ENCODE data around the gene WBP1.
A peak's percentile ranks its signal among the peaks of the same experiment; 100 is the strongest.
"Not testable (repeated sequence)": the region's sequence is repeated elsewhere in the genome, so short reads cannot be mapped to it uniquely, and the experiment has no call there.

WBP1 gene

GRCh38 chr2:74428675-74429074 is 29.6 kb upstream of the WBP1 start:
- FAIRE-seq: no peak

DNA sequence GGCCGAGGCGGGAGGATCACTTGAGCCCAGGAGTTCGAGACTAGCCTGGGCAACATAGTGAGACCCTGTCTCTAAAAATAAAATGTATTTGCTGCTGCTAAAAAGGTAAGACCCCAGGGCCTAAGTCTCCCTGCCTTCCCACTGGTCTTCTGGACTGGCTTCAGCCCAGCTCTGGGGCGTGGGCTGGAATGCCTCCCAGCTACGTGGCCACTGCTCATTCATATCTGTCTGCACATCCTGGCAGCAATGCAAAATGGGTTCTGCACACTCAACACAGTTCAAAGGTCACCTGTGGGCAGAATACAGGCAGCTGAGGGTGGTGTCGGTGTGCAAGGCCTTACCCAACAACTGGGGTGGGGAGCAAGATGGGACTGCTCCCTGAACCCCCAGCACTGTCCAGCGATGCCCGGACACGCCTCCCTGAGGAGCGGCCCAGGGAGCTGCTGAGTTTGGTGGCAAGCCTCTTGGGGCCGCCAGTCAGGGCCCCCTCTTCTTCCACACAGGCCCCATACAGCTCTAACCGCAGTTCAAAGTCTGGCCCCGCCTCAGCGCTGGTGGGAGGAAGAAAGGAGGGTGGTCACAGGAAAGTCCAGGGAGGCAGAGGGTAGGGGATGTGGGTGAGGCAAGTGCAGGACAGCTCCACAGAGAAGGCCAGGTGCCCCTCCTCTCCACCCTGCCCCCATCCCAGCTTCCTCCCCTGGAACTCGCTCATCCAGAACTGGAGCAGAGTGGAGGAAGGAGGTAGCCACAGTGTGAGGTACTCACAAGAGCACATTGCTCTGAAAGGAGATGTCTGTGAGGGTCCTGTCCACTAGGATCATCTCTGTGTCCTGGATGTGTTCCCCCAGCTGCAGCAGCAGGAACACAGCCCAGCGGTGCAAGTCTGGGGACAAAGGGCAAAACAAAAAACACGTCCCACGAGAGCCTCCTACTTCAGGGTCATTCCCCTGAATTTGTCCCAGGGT is 28.5 kb upstream of the WBP1 start:
- no peak for FAIRE-seq

GRCh38 chr2:74430502-74430901 is 27.7 kb upstream of the WBP1 start:
- FAIRE-seq: no peak

DNA sequence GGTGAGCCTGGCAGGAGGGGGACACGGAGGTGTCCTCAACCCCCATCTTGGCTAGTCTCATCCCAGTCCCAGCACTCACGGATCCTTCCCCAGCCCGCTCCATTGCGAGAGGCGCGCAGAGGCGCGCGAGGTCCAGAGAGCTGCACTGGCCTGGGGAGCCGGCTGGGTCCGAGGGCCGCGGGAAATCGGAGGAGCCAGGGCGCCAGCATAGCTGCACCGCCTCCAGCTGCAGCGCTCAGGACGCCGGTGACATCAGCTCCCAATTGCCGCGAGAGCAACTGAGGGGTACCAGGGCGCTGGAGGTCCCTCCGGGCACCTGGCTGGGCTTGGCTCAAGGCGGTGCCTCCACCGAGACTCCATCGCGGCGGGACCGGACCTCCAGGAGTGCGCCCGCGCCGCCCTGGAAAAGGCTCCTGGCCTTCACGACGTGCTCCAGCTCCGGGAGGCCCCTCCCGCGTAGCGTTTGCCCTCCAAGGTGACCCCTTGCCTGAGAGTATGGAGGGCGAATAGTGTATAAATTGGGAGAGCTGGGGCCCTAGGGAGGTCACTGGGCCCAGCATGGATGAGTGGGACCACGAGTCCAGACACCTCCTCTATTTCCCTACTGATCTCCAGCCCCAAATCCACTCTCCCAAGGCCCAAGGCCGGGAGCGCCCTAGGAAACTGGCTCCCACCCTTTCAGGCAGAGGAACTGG is 22.0 kb upstream of the WBP1 start:
- FAIRE-seq: no peak

GRCh38 chr2:74436848-74437695 is 21.2 kb upstream of the WBP1 start:
- FAIRE-seq: no peak

GRCh38 chr2:74438248-74438647 is 20.0 kb upstream of the WBP1 start:
- no peak for FAIRE-seq

- FAIRE-seq: no peak
These were observed 18.9 kb upstream of the WBP1 start for GRCh38 chr2:74439373-74439772.

DNA sequence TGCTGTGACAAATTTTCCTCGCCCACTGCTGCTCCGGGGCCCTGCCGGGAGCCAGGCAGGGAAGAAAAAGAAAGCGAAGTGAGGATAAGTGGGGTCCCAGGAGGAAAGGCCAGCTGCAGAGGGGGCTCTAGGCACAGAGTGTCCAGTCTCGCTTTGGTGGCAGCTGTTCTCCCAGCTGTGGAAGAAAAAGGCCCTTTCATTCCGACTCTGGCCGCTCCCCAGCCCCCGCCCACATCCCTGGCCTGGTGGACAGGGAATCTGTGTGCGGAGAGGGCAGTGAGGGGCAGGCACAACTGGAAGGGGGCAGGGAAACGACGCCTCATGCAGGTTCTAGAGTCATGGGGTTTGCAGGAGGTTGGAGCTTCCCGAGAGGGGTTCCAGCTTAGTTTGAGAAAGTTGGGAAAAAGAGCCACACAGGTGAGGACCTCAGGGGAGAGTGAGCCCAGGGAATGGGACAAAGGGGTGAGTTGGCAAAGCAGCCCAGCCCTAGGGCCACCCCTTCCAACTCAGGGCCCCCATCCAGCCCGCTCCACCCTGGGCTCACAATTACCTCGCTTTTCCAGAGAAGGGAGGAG is 18.3 kb upstream of the WBP1 start:
- no peak for FAIRE-seq

- no peak for FAIRE-seq
These were observed 17.7 kb upstream of the WBP1 start for GRCh38 chr2:74440378-74441169.

DNA sequence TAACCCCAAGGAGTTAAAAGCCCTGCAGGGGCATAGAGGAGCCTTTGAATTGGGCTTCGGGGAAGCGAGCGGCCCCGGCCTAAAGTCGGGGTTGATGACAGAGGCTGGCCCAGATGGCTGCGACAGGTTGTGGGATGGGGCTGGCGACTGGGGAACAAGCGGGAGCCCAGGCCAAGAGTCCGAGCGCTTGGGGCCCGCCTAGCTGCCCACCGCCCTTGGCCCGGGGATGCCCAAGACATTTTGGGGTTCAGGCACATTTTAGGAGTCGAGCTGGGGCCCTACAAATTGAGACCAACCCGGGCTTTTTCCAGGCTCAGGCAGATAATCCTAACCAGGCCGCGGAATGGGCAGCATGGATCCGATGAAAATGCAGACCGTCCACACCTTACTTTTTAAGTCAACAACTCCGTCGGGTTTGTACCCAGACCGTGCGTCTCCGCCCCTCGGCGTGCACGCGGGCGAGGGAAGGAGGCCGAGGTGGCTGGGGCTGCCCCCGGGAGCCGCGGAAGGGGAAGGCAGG is 17.0 kb upstream of the WBP1 start:
- no peak for FAIRE-seq

DNA sequence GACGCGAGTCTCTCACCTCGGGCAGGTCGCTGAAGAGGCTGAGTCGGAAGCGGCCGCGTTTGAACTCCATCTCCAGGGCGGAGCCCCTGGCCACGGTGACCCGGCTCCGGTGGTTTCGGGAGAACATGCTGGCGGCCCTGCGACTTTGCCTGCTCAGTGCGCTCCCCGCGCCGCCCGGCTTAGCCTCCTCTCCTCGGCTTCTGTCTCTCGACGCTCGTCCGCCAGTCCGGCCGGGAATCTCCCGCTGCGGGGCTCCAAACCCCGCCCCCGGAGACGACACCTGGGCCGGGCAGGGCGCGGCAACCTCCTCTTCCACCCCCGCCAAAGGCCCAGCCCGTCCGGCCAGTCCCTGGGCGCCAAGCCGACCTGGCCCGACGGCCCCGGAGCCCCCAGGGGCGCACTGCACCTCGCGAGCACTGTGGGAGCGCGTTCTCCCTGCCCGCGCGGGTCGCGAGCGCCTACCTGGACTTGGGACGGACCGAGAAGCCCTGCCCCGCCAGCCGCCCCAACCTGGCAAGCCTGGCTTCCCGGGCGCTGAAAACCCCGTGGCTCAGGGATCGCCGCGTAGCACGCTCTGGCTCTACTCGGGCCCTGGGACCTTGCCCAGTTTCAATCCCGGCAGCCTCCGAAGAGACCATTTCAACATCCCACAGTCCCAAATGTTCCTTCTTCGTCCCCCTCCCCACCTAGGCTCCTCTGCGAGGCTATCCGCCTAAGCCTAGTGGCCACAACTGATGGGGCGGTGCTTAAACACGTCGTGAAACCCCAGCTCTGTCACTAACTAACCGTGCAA is 16.4 kb upstream of the WBP1 start, which contains the start of gene RTKN:
TSS of gene RTKN (minus strand) at position 248 of the 793 bp plus-strand sequence. CDS start at position 127, 121 bp downstream.
- FAIRE-seq: peak; percentile 82

DNA sequence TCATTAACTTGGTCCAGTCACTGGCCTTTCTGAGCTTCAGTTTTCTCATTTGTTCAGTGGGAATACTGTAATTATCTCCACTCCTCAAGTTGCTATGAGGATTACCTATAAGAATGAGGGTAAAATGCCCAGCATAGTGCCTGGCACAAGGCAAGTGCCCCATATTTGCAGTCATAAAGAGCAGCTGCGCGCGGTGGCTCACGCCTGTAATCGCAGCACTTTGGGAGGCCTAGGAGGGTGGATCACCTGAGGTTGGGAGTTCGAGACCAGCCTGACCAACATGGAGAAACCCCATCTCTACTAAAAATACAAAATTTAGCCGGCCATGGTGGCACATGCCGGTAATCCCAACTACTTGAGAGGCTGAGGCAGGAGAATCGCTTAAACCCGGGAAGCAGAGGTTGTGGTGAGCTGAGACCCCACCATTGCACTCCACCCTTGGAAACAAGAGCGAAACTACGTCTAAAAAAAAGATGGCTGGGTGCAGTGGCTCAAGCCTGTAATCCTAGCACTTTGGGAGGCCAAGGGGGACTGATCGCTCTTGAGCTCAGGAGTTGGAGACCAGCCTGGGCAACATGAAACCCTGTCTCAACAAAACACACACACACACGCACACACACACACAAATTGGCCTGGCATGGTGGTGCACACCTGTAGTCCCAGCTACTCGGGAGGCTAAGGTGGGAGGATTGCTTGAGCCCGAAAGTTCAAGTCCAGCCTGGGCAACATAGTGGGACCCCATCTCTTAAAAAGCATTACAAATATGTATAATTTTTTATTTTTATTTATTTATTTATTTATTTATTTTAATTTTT is 15.5 kb upstream of the WBP1 start:
- not testable (repeated sequence) for FAIRE-seq

DNA sequence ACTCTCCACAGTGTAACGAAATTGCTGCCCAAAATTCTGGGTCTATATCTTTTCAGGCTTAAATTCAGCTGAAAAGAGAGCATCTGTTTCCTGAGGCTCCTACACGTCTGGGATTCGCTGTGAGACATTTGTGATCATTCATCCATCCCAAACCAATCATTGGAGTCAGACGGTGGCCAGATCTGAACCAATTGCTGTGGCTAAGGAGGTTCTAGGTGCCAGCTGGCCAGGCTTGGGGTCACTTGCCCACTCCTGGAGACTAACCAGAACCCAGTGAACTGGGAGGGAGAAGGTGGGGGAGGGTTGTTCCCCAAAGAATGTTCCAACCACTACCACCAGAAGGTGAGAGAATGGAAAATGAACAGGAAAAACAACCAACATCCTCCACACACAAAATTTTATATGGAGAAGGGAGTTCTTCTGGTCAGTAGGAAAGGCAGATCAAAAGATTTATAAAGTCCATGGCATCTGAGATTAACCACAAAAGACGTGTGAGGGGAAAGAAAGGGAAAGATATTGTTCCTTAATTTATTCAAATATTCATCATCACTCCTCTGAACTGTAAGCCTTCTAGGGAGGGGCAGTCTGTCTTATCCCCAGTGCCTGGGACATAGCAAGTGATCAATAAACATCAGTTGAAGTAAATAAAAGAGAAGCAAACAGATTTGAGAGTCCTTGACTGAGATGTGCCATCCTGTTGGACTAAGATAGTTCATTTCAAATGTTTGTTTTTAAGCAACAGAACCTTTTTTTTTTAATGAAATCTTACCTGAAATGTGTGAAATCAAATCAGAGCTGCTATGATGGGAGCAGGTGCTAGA is 13.5 kb upstream of the WBP1 start:
- FAIRE-seq: no peak

DNA sequence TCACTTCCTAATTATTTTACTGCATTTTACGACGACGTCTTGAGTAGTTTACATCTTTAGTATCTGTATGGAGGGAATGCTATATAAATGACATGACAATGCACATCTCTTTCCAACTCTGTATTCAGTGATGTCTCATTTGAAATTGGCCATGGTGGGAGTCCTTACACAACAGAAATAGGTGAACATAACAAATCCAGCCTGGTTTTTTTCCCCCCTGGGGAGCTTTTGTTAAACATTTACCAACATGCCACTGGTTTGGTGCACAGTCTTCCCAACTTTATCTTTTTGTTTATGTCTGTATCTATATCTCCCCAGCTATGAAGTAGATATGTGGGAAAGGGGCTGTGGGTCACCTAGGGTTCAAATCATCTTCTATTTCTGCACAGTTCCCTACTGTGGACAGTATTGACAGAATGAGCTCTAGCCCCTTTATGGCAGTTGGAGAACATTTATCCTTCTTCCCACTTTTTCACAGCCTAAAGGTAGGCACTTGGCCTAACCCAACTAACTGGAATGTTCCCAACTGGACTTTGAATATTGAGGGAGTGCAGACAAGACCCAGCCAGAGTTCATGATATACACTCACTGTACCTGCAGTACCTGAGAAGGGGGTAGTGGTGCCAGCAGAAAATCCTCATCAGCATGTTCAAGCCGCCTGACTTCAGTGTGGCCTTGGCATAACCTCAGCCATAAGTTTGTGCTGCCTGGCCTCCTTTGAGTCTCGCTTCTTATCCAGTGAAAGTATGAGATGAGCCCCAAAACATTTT is 10.8 kb upstream of the WBP1 start:
- no peak for FAIRE-seq

GRCh38 chr2:74448771-74449170 is 9.5 kb upstream of the WBP1 start:
- FAIRE-seq: no peak

- FAIRE-seq: no peak
These were observed 7.6 kb upstream of the WBP1 start for GRCh38 chr2:74450570-74451190.

All from islet of Langerhans (tissue), 1 donor.